Measurements from ENCODE around the gene CD79B. TPM values are rescaled to one million over a fixed set of nuclear protein-coding genes. Genes with fewer than 3 reads are reported as not detected.

CD79B gene
- total and polyA plus RNA-seq, 12 donors: 0.69 to 4.5 (median 2.2) TPM; not detected in 1

DNA sequence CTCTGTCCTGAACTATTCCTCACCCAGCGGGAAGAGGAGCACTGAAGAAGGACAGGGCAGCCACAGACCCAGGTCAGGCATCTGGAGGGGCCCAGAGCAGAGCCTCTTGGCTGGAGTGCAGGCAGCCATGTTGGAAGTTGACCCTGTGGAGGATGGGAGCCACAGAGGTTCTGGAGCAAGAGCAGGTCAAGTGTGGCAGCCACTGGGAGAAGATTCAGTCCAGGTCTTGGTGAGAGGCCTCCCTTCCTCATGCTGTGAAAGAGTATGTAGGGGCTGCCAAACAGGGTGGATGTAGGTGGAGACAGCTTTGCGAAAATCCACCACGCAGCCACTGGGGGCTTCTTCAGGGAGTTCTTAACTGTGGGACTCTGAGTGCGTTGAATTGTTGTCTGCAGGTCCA is 590 bp upstream of the CD79B start:
- Histone ChIP-seq H3K9me3 (replicated peaks in 1 of 3) (no peaks in the 10 kb centered on the region), H3K27ac (no peak overlapping the region), H3K4me1 (replicated peaks in 1 of 2) (no peaks in the 10 kb centered on the region), H3K4me3 (no peak overlapping the region), H3K27me3 (no peaks in the 10 kb centered on the region), H3K36me3 (replicated peaks in 1 of 2) (no peaks in the 10 kb centered on the region)
- TF ChIP-seq, protein P1, sequence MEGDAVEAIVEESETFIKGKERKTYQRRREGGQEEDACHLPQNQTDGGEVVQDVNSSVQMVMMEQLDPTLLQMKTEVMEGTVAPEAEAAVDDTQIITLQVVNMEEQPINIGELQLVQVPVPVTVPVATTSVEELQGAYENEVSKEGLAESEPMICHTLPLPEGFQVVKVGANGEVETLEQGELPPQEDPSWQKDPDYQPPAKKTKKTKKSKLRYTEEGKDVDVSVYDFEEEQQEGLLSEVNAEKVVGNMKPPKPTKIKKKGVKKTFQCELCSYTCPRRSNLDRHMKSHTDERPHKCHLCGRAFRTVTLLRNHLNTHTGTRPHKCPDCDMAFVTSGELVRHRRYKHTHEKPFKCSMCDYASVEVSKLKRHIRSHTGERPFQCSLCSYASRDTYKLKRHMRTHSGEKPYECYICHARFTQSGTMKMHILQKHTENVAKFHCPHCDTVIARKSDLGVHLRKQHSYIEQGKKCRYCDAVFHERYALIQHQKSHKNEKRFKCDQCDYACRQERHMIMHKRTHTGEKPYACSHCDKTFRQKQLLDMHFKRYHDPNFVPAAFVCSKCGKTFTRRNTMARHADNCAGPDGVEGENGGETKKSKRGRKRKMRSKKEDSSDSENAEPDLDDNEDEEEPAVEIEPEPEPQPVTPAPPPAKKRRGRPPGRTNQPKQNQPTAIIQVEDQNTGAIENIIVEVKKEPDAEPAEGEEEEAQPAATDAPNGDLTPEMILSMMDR (IDR thresholded peaks at IDR 0.05): no peak
- TF ChIP-seq POLR2A (IDR thresholded peaks at IDR 0.05): no peak
- 92 to 96% (median 96%) methylated on average over 2 to 4 of the region's 4 CpGs for WGBS, 4 donors
- intact Hi-C loops (cut with DNase I): no loop called here
- DNase-seq: no peak

DNA sequence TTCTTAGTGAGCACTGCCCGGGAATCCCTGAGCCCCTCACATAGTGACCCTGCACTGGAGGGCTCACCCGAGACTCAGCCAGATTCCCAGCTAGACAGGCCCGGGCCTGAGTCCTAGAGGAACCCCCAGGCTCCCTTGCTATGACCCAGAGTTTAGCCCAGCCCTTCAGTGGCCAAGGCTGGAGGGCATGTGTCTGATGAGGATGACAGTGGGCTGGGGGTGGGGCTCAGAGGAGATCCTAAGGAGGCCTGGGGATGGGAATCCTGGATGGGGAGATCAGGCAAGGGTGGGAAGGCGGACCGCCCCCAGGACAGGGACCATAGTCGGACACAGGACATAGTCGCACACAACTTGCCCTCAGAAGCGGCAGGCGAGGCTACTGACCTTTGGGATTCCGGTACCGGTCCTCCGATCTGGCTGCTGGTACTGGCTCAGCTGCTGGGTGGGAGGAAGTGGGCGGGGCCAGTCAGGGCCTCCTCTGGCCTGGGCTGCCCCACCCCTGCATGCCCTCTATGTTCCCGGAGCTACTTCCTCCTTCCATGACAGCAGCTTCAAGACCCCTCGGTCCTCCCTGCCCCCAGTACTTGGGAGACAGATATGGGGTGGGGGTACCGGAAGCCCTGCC is 1.1 kb downstream of the CD79B start:
- TF ChIP-seq, protein P1 (IDR thresholded peaks at IDR 0.05): no peak
- TF ChIP-seq POLR2A (IDR thresholded peaks at IDR 0.05): no peak
- 46 to 65% (median 59%) methylated on average over 9 to 16 of the region's 16 CpGs for WGBS, 4 donors
- DNase-seq: peak; percentile 46 to 82 (median 65)
- Histone ChIP-seq H3K27ac (peak overlapping the region in 1 of 5 donors; percentile 66), H3K27me3 (no peaks in the 10 kb centered on the region), H3K4me1 (replicated peaks in 1 of 2) (no peaks in the 10 kb centered on the region), H3K36me3 (replicated peaks in 1 of 2) (no peaks in the 10 kb centered on the region), H3K4me3 (no peak overlapping the region), H3K9me3 (replicated peaks in 1 of 3) (no peaks in the 10 kb centered on the region)
- intact Hi-C loops (cut with DNase I): no loop called here

DNA sequence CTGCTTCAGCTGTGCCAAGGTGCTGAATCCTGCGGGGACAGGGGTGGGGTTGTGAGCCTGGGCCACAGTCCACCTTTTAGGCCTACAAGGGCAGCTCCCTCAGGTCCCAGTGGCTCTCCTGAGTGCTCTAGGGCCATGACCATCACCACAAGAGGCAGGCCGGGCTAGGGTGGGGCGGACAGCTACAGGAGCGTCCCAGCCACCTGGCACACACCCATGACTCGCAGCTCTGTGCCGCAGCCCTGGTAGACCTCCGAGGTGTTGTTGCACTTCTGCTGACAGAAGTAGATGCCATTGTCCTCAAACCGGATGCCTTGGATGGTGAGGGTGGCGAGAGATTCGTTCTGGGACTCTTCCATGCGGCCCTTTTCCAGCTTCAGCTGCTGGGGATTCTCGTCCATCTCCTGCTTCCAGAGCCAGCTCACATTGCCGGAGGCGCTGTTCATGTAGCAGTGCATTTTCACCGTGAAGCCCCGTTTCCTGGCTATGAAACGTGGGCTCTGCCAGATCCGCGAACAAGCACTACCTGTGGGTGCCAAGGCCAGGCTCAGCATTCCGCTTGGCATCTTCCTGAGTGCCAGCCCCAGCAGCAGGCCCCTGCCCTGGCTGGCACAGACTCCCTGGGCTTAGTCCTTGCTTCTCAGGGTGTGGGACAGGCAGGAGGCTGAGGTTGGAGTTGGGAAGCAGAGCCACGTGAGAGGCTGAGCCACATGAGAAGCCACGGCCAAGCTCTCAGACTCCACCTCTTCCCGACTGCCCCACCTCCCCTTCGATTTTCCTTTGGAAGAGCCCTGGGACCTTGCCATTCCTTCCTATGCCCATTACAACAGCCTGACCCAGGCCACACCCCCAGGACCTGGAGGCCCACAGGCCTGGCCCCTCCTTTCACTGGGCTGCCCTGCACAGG is 2.0 kb downstream of the CD79B start:
- no peaks in the 10 kb centered on the region for H3K36me3 ChIP-seq (replicated peaks in 1 of 2)
- H3K27me3 ChIP-seq: no peaks in the 10 kb centered on the region
- peak in 1 of 7 donors; percentile 27 for DNase-seq
- 83 to 91% (median 87%) methylated on average over 11 to 24 of the region's 24 CpGs for WGBS, 4 donors
- no peaks in the 10 kb centered on the region for H3K4me1 ChIP-seq (replicated peaks in 1 of 2)
- TF ChIP-seq, protein P1 (IDR thresholded peaks at IDR 0.05): no peak
- TF ChIP-seq POLR2A (IDR thresholded peaks at IDR 0.05): no peak
- intact Hi-C loops (cut with DNase I): loop anchor here in 1 of 2 donors (10.0 kb wide), 2 partner anchors 75 to 205 kb away; partner anchors contain the start of gene ERN1
- no peaks in the 10 kb centered on the region for H3K9me3 ChIP-seq (replicated peaks in 1 of 3)
- no peak overlapping the region for H3K4me3 ChIP-seq
- peak overlapping the region in 1 of 5 donors; percentile 66 for H3K27ac ChIP-seq

DNA sequence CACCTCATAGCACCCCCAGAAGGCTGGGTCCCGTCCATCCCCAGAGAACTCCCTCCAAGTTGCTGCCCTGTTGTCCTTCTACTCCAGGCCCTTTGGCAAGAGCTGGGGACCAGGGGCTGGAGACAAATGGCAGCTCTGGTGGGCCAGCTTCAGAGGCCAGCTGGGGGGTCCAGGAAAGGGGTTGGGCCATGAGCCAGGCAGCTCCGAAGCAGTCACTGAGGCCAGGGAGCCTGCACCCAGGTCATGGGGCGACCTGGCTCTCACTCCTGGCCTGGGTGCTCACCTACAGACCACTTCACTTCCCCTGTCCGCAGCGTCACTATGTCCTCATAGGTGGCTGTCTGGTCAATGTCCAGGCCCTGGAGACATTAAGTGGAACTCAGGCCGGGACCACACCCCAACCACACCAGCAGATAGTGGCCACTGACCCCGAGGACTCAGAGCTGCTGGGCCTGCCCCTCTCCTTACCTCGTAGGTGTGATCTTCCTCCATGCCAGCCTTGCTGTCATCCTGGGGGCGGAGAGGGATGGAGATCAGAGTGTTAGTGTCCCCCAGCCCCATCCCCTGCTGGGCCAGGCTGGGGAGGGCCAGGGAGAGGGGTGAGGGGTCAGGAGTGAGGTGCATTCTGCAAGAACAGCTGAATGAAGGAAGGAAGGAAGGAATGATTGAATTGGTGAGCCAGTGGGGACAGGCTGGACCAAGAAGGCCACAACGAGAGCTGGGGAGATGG is 3.0 kb downstream of the CD79B start:
- 89 to 94% (median 92%) methylated on average over 5 to 10 of the region's 10 CpGs for WGBS, 4 donors
- Histone ChIP-seq H3K27ac (no peak overlapping the region), H3K9me3 (replicated peaks in 1 of 3) (no peaks in the 10 kb centered on the region), H3K27me3 (no peaks in the 10 kb centered on the region), H3K36me3 (replicated peaks in 1 of 2) (no peaks in the 10 kb centered on the region), H3K4me1 (replicated peaks in 1 of 2) (no peaks in the 10 kb centered on the region), H3K4me3 (no peak overlapping the region)
- TF ChIP-seq, protein P1 (IDR thresholded peaks at IDR 0.05): no peak
- TF ChIP-seq POLR2A (IDR thresholded peaks at IDR 0.05): no peak
- no peak for DNase-seq
- intact Hi-C loops (cut with DNase I): loop anchor here in 1 of 2 donors (10.0 kb wide), 2 partner anchors 76 to 206 kb away; partner anchors contain the start of gene ERN1
